ENCODE results near the gene IQSEC1.
A peak's percentile ranks its signal among the peaks of the same experiment; 100 is the strongest.

IQSEC1 gene

GRCh38 chr3:12953201-12953995 lies 119.8 kb downstream of the IQSEC1 start:
- H3K4me3 ChIP-seq (ENCODE audit: low read depth, low read length) = no peak overlapping the region
- TF ChIP-seq MYC (IDR thresholded peaks at IDR 0.05; ENCODE audit: low read depth, low read length) (no peak), CTCF (IDR thresholded peaks at IDR 0.05; ENCODE audit: low read depth, low read length) (no peak), MAX (IDR thresholded peaks at IDR 0.05; ENCODE audit: low read depth, low read length) (no peak), POLR2A (IDR thresholded peaks at IDR 0.05; ENCODE audit: extremely low read depth, insufficient read length) (no peak)
- DNase-seq (ENCODE audit: low read depth) = no peak

GRCh38 chr3:12952343-12953200 lies 120.7 kb downstream of the IQSEC1 start:
- TF ChIP-seq POLR2A (IDR thresholded peaks at IDR 0.05; ENCODE audit: extremely low read depth, insufficient read length) = no peak
- no peak for TF ChIP-seq MYC (IDR thresholded peaks at IDR 0.05; ENCODE audit: low read depth, low read length)
- no peak for TF ChIP-seq MAX (IDR thresholded peaks at IDR 0.05; ENCODE audit: low read depth, low read length)
- TF ChIP-seq CTCF (IDR thresholded peaks at IDR 0.05; ENCODE audit: low read depth, low read length) = no peak
- no peak overlapping the region for H3K4me3 ChIP-seq (ENCODE audit: low read depth, low read length)
- DNase-seq (ENCODE audit: low read depth) = no peak

- H3K4me3 ChIP-seq (ENCODE audit: low read depth, low read length) = no peak overlapping the region
- DNase-seq (ENCODE audit: low read depth) = peak; percentile 59
- TF ChIP-seq MYC (IDR thresholded peaks at IDR 0.05; ENCODE audit: low read depth, low read length) = peak; percentile 60
- peak; percentile 89 for TF ChIP-seq MAX (IDR thresholded peaks at IDR 0.05; ENCODE audit: low read depth, low read length)
- peak; percentile 8 for TF ChIP-seq CTCF (IDR thresholded peaks at IDR 0.05; ENCODE audit: low read depth, low read length)
- TF ChIP-seq POLR2A (IDR thresholded peaks at IDR 0.05; ENCODE audit: extremely low read depth, insufficient read length) = no peak
Observed at GRCh38 chr3:12948891-12949711, 124.1 kb downstream of the IQSEC1 start.

- no peak for TF ChIP-seq CTCF (IDR thresholded peaks at IDR 0.05; ENCODE audit: low read depth, low read length)
- TF ChIP-seq MAX (IDR thresholded peaks at IDR 0.05; ENCODE audit: low read depth, low read length) = no peak
- TF ChIP-seq MYC (IDR thresholded peaks at IDR 0.05; ENCODE audit: low read depth, low read length) = no peak
- no peak for TF ChIP-seq POLR2A (IDR thresholded peaks at IDR 0.05; ENCODE audit: extremely low read depth, insufficient read length)
- no peak overlapping the region for H3K4me3 ChIP-seq (ENCODE audit: low read depth, low read length)
- no peak for DNase-seq (ENCODE audit: low read depth)
Observed at GRCh38 chr3:12948371-12948770, 124.9 kb downstream of the IQSEC1 start.
